Measurements from ENCODE around the gene CUL4A.

Gene CUL4A

DNA sequence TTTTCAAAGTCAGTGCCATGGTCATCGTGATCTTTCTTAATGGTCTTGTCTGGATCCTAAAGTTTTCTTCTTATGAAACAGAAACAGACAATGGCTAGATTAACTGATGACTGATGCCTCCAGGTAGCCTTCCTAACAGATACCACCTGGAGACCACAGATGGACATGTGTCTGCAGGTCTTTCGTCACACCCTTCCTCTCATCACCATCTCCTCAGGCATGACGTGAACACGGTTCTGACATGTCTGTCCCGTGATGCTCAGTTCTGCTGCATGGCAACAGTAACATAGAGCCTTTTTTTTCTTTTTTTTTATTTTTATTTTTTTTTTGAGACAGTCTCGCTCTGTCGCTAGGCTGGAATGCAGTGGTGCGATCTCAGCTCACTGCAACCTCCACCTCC lies 74.5 kb downstream of the CUL4A start:
- ChIA-PET POLR2A (no interaction called here), CTCF (no interaction called here)
- Histone ChIP-seq H3K4me1 (ENCODE audit: control insufficient read depth, insufficient read depth, low read length) (no peaks in the 10 kb centered on the region), H3K36me3 (ENCODE audit: control insufficient read depth in 2 of 2, insufficient read depth in 1 of 2, low read length in 2 of 2) (no peaks in the 10 kb centered on the region), H3K27ac (ENCODE audit: extremely low read depth, low read depth, low read length) (no peak overlapping the region), H3K9me3 (ENCODE audit: control insufficient read depth, insufficient read depth, low read depth, low read length) (no peaks in the 10 kb centered on the region), H3K4me3 (ENCODE audit: low read depth, low read length) (no peak overlapping the region)
- peak; percentile 85 for TF ChIP-seq ZNF677 (tag by site-specific recombination; IDR thresholded peaks at IDR 0.05)
- TF ChIP-seq, protein P1, sequence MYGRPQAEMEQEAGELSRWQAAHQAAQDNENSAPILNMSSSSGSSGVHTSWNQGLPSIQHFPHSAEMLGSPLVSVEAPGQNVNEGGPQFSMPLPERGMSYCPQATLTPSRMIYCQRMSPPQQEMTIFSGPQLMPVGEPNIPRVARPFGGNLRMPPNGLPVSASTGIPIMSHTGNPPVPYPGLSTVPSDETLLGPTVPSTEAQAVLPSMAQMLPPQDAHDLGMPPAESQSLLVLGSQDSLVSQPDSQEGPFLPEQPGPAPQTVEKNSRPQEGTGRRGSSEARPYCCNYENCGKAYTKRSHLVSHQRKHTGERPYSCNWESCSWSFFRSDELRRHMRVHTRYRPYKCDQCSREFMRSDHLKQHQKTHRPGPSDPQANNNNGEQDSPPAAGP (tag by site-specific recombination; IDR thresholded peaks at IDR 0.05): no peak

DNA sequence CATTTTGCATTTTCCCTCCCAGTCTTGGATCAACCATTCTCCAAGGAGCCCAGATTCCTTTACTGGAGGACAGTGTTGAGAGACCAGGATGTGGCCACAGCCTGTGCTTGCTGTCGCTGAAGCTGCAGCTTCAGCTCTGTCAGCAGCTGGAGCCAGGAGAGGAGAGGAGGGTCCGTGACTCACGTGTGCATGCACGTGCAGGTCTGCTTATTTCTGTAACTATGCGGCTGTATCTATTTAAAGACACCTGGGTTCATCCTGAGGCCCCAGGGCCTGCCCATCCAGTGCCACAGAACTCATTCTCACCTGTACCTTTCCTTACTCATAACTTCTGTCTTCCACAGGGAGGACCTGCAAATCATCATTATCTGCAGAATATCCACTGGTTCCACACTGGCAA lies 79.5 kb downstream of the CUL4A start:
- CTCF ChIA-PET: interaction anchor here (0.7 to 0.9 kb wide), 2 partner anchors 8 to 256 kb away, joined by 5 read pairs; no protein-coding TSS in a partner anchor
- TF ChIP-seq ZNF473 (tag by site-specific recombination; IDR thresholded peaks at IDR 0.05): no peak
- TF ChIP-seq ZNF658 (tag by site-specific recombination; IDR thresholded peaks at IDR 0.05): no peak
- no peak for TF ChIP-seq OSR2 (tag by site-specific recombination; IDR thresholded peaks at IDR 0.05)
- TF ChIP-seq ZNF366 (tag by site-specific recombination; conservative IDR thresholded peaks at IDR 0.05): no peak
- no peak for TF ChIP-seq ZNF174 (tag by site-specific recombination; IDR thresholded peaks at IDR 0.05)
- TF ChIP-seq ZFP69B (tag by site-specific recombination; IDR thresholded peaks at IDR 0.05): no peak
- H3K36me3 ChIP-seq (ENCODE audit: control insufficient read depth in 2 of 2, insufficient read depth in 1 of 2, low read length in 2 of 2): no peaks in the 10 kb centered on the region
- no peak overlapping the region for H3K4me3 ChIP-seq (ENCODE audit: low read depth, low read length)
- no peaks in the 10 kb centered on the region for H3K4me1 ChIP-seq (ENCODE audit: control insufficient read depth, insufficient read depth, low read length)
- no peak overlapping the region for H3K27ac ChIP-seq (ENCODE audit: extremely low read depth, low read depth, low read length)
- H3K9me3 ChIP-seq (ENCODE audit: control insufficient read depth, insufficient read depth, low read depth, low read length): no peaks in the 10 kb centered on the region
- POLR2A ChIA-PET: no interaction called here

DNA sequence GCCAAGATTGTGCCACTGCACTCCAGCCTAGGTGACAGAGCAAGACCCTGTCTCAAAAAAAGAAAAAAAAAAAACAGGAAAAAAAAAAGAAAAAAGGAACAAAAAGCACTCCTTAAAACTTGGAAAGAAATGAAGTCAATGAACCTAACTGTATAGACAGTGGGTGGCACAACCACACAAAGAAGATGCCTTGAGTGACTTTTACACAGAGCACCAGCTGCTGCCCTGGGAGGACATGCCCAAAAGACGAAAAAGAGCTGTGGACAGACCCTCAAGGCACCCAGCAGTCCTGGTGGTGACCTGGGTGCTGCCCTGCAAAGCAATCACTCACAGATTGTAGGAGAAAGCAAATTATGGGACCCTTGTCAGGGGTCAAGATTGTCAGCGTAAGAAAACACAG lies 81.7 kb downstream of the CUL4A start:
- Histone ChIP-seq H3K27ac (ENCODE audit: extremely low read depth, low read depth, low read length) (no peak overlapping the region), H3K4me1 (ENCODE audit: control insufficient read depth, insufficient read depth, low read length) (no peaks in the 10 kb centered on the region), H3K36me3 (ENCODE audit: control insufficient read depth in 2 of 2, insufficient read depth in 1 of 2, low read length in 2 of 2) (no peaks in the 10 kb centered on the region), H3K9me3 (ENCODE audit: control insufficient read depth, insufficient read depth, low read depth, low read length) (no peaks in the 10 kb centered on the region), H3K4me3 (ENCODE audit: low read depth, low read length) (no peak overlapping the region)
- no peak for TF ChIP-seq ZNF174 (tag by site-specific recombination; IDR thresholded peaks at IDR 0.05)
- TF ChIP-seq ZFP41 (tag by site-specific recombination; IDR thresholded peaks at IDR 0.05; ENCODE audit: borderline replicate concordance): no peak
- POLR2A ChIA-PET: no interaction called here
- CTCF ChIA-PET: no interaction called here

DNA sequence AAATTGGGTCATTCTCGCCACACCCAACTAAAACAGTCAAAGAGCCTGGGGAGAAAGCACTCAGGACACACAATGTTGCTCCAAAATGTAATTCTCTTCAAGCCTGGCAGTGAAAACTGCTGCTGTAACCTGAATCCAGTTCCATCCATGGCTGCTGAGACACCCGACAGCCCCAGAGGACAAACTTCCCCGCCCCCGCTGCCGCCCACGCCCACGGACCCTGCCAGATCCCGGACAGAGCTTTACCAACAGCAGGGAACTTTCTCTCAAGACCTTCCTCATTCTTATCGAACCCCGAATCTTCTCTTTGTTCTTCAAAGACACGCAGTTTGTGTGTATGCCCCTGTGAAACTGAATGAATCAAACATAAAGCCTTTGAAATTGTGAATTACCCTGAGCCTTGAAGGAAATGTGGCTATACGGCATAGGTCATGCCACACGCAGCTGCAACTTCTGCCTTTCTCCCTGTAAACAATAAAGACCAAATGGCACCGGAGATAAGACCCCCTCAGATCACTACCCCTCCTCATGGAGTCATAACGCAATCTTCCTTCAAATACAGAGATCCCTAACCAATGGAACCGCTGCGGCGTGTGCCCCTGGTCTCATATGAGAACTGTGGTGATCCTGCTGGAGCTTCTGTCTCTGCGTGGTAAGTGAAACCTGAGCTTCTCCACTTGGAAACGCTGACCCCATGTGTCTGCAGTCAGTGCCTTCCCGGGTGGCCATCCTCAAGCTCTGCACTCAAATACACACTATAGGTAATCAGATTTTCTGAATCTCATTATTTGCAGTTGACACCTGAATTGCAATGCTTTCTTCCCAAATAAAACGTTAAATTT lies 82.8 kb downstream of the CUL4A start:
- CTCF ChIA-PET: interaction anchor here (0.6 to 1.0 kb wide), 2 partner anchors 16 to 146 kb away, joined by 3 to 5 read pairs; no protein-coding TSS in a partner anchor
- H3K4me1 ChIP-seq (ENCODE audit: control insufficient read depth, insufficient read depth, low read length): no peaks in the 10 kb centered on the region
- H3K9me3 ChIP-seq (ENCODE audit: control insufficient read depth, insufficient read depth, low read depth, low read length): no peaks in the 10 kb centered on the region
- H3K27ac ChIP-seq (ENCODE audit: extremely low read depth, low read depth, low read length): no peak overlapping the region
- H3K4me3 ChIP-seq (ENCODE audit: low read depth, low read length): peak overlapping the region; percentile 28
- H3K36me3 ChIP-seq (ENCODE audit: control insufficient read depth in 2 of 2, insufficient read depth in 1 of 2, low read length in 2 of 2): no peaks in the 10 kb centered on the region
- POLR2A ChIA-PET: interaction anchor here (0.7 kb wide), 1 partner anchor 16 kb away, joined by 3 read pairs; no protein-coding TSS in a partner anchor
- TF ChIP-seq, protein P2, sequence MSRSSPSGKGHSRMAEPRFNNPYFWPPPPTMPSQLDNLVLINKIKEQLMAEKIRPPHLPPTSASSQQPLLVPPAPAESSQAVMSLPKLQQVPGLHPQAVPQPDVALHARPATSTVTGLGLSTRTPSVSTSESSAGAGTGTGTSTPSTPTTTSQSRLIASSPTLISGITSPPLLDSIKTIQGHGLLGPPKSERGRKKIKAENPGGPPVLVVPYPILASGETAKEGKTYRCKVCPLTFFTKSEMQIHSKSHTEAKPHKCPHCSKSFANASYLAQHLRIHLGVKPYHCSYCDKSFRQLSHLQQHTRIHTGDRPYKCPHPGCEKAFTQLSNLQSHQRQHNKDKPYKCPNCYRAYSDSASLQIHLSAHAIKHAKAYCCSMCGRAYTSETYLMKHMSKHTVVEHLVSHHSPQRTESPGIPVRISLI (tag by site-specific recombination; IDR thresholded peaks at IDR 0.05): no peak
- TF ChIP-seq ZNF558 (tag by site-specific recombination; IDR thresholded peaks at IDR 0.05): no peak
- no peak for TF ChIP-seq ZNF510 (tag by site-specific recombination; IDR thresholded peaks at IDR 0.05; ENCODE audit: insufficient replicate concordance)
- peak; percentile 90 for TF ChIP-seq EGR2 (tag by site-specific recombination; IDR thresholded peaks at IDR 0.05; ENCODE audit: low read depth)
- 0 out of 2 replicates have a peak, but pooled peaks have one; percentile 40 for TF ChIP-seq YY1 (tag by site-specific recombination; IDR thresholded peaks at IDR 0.05)
- no peak for TF ChIP-seq OSR2 (tag by site-specific recombination; IDR thresholded peaks at IDR 0.05)
- TF ChIP-seq, protein P3, sequence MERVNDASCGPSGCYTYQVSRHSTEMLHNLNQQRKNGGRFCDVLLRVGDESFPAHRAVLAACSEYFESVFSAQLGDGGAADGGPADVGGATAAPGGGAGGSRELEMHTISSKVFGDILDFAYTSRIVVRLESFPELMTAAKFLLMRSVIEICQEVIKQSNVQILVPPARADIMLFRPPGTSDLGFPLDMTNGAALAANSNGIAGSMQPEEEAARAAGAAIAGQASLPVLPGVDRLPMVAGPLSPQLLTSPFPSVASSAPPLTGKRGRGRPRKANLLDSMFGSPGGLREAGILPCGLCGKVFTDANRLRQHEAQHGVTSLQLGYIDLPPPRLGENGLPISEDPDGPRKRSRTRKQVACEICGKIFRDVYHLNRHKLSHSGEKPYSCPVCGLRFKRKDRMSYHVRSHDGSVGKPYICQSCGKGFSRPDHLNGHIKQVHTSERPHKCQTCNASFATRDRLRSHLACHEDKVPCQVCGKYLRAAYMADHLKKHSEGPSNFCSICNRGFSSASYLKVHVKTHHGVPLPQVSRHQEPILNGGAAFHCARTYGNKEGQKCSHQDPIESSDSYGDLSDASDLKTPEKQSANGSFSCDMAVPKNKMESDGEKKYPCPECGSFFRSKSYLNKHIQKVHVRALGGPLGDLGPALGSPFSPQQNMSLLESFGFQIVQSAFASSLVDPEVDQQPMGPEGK (tag by site-specific recombination; IDR thresholded peaks at IDR 0.05): peak; percentile 59; the same call in 1 of the 2 replicates
- 0 out of 2 replicates have a peak, but pooled peaks have one; percentile 26 for TF ChIP-seq ZBTB48 (tag by site-specific recombination; IDR thresholded peaks at IDR 0.05)
- peak; percentile 81 for TF ChIP-seq ZBTB17 (tag by site-specific recombination; IDR thresholded peaks at IDR 0.05)
- peak; percentile 73 for TF ChIP-seq KLF9 (tag by site-specific recombination; IDR thresholded peaks at IDR 0.05; ENCODE audit: low read depth)
- TF ChIP-seq HOXD13 (CRISPR knock-in tag; IDR thresholded peaks at IDR 0.05; ENCODE audit: borderline replicate concordance): no peak
- no peak for TF ChIP-seq ZNF341 (tag by site-specific recombination; IDR thresholded peaks at IDR 0.05; ENCODE audit: low read depth)
- peak; percentile 65 for TF ChIP-seq GLIS1 (tag by site-specific recombination; IDR thresholded peaks at IDR 0.05)
- TF ChIP-seq ZNF48 (tag by site-specific recombination; IDR thresholded peaks at IDR 0.05): no peak
- peak; percentile 94 for TF ChIP-seq ZFHX2 (tag by site-specific recombination; conservative IDR thresholded peaks at IDR 0.05)
